WTC11 (cell line): ENCODE results near the gene MREG. TPM values are rescaled to one million over a fixed set of nuclear protein-coding genes. Genes with fewer than 3 reads are reported as not detected.

Experiments used
- ATAC-seq: fragments of 200-7000 bp; cut with Tn5 transposase; 2 replicates; pipeline ENCODE4 v1.10.0; 2021; ENCODE audit warnings: mild to moderate bottlenecking, moderate library complexity
- CTCF ChIA-PET: fragments of 300-600 bp; sonication (Branson Sonifier 250); formaldehyde crosslinking; loops from one replicate; lab custom pipeline; 2021; ENCODE audit warnings: antibody characterized with exemption; lab: Charles Lee
- POLR2A ChIA-PET: fragments of 350-600 bp; sonication (Branson Sonifier 250); formaldehyde crosslinking; loops from one replicate; lab custom pipeline; 2021; ENCODE audit warnings: antibody characterized with exemption; lab: Charles Lee
- DNase-seq: peaks from one replicate; pipeline ENCODE4 v3.0.0; 2021; ENCODE audit warnings: low spot score
- H3K27ac Mint-ChIP-seq: 2 replicates; pipeline ENCODE4 v1.8.0; 2021; ENCODE audit warnings: mixed read lengths
- H3K27me3 Mint-ChIP-seq: 2 replicates; pipeline ENCODE4 v1.8.0; 2021; ENCODE audit warnings: low read depth, mild to moderate bottlenecking, moderate library complexity, mixed read lengths
- H3K36me3 Mint-ChIP-seq: 2 replicates; pipeline ENCODE4 v1.8.0; 2021; ENCODE audit warnings: mixed read lengths
- H3K4me1 Mint-ChIP-seq: 2 replicates; pipeline ENCODE4 v1.8.0; 2022; ENCODE audit warnings: mixed read lengths
- H3K4me3 Mint-ChIP-seq: 2 replicates; pipeline ENCODE4 v1.8.0; 2021; ENCODE audit warnings: mild to moderate bottlenecking, moderate library complexity, mixed read lengths
- H3K9me3 Mint-ChIP-seq: 2 replicates; pipeline ENCODE4 v1.8.0; 2021; ENCODE audit warnings: mixed read lengths
- ATF2 ChIP-seq: sonication (generic); formaldehyde crosslinking; IDR thresholded peaks from 2 replicates; pipeline ENCODE4 v1.8.1; 2022; ENCODE audit warnings: low read depth, missing genetic modification reagents, borderline replicate concordance
- CDX4 ChIP-seq: fragments of 250-450 bp; sonication (Bioruptor Pico); IDR thresholded peaks from 2 replicates; pipeline ENCODE4 v1.9.0; 2021; ENCODE audit warnings: moderate library complexity, mild to moderate bottlenecking, inconsistent platforms, borderline replicate concordance
- CTCF ChIP-seq: fragments of 200-600 bp; IDR thresholded peaks from 2 replicates; pipeline ENCODE4 v1.8.0; 2022; ENCODE audit warnings: antibody characterized with exemption
- E2F1 ChIP-seq: sonication (generic); formaldehyde crosslinking; IDR thresholded peaks from 2 replicates; pipeline ENCODE4 v1.8.0; 2022; ENCODE audit warnings: mild to moderate bottlenecking, missing genetic modification reagents
- FOXK1 ChIP-seq: sonication (generic); formaldehyde crosslinking; IDR thresholded peaks from 2 replicates; pipeline ENCODE4 v1.8.0; 2022; ENCODE audit warnings: mild to moderate bottlenecking, moderate library complexity, missing genetic modification reagents
- FOXP4 ChIP-seq: sonication (generic); formaldehyde crosslinking; IDR thresholded peaks from 2 replicates; pipeline ENCODE4 v1.8.0; 2022; ENCODE audit warnings: mild to moderate bottlenecking, missing genetic modification reagents
- GTF2I ChIP-seq: fragments of 250-450 bp; sonication (Bioruptor Pico); conservative IDR thresholded peaks from 2 replicates; pipeline ENCODE4 v1.4.0; 2021; ENCODE audit warnings: mild to moderate bottlenecking
- HMGA2 ChIP-seq: fragments of 250-450 bp; sonication (Bioruptor Pico); IDR thresholded peaks from 2 replicates; pipeline ENCODE4 v1.4.0; 2021; ENCODE audit warnings: mild to moderate bottlenecking, moderate library complexity
- MAX ChIP-seq: sonication (generic); formaldehyde crosslinking; IDR thresholded peaks from 2 replicates; pipeline ENCODE4 v1.8.0; 2022; ENCODE audit warnings: mild to moderate bottlenecking, missing genetic modification reagents
- MLX ChIP-seq: sonication (generic); formaldehyde crosslinking; IDR thresholded peaks from 2 replicates; pipeline ENCODE4 v1.8.1; 2023; ENCODE audit warnings: mild to moderate bottlenecking, missing genetic modification reagents, moderate library complexity
- MXD4 ChIP-seq: fragments of 250-450 bp; sonication (Bioruptor Pico); IDR thresholded peaks from 2 replicates; pipeline ENCODE4 v1.8.0; 2021; ENCODE audit warnings: mild to moderate bottlenecking, moderate library complexity, borderline replicate concordance
- MYBL2 ChIP-seq: sonication (generic); formaldehyde crosslinking; IDR thresholded peaks from 2 replicates; pipeline ENCODE4 v1.8.1; 2023; ENCODE audit warnings: mild to moderate bottlenecking, moderate library complexity, missing genetic modification reagents
- PRRX2 ChIP-seq: fragments of 250-450 bp; sonication (Bioruptor Pico); IDR thresholded peaks from 2 replicates; pipeline ENCODE4 v1.8.0; 2021; ENCODE audit warnings: mild to moderate bottlenecking
- SMAD3 ChIP-seq: sonication (generic); formaldehyde crosslinking; IDR thresholded peaks from 2 replicates; pipeline ENCODE4 v1.8.0; 2022; ENCODE audit warnings: missing genetic modification reagents, mild to moderate bottlenecking, borderline replicate concordance
- SMAD4 ChIP-seq: sonication (generic); formaldehyde crosslinking; IDR thresholded peaks from 2 replicates; pipeline ENCODE4 v1.8.0; 2022; ENCODE audit warnings: mild to moderate bottlenecking, missing genetic modification reagents
- SOX15 ChIP-seq: fragments of 250-450 bp; sonication (Bioruptor Pico); IDR thresholded peaks from 2 replicates; pipeline ENCODE4 v1.9.0; 2021; ENCODE audit warnings: mild to moderate bottlenecking
- USF1 ChIP-seq: sonication (generic); formaldehyde crosslinking; IDR thresholded peaks from 2 replicates; pipeline ENCODE4 v1.8.0; 2022; ENCODE audit warnings: mild to moderate bottlenecking, missing genetic modification reagents
- ZNF317 ChIP-seq: sonication (generic); formaldehyde crosslinking; IDR thresholded peaks from 2 replicates; pipeline ENCODE4 v1.8.1; 2023; ENCODE audit warnings: low read depth, mild to moderate bottlenecking, moderate library complexity, missing genetic modification reagents, borderline replicate concordance
- total RNA-seq: library from RNA; stranded (reverse); gene quantifications from 3 replicates; pipeline ENCODE4 v1.2.3, GENCODE V29; 2021

The MREG gene
- total RNA-seq, 1 experiment from 2014 or later = 23.8 TPM

- ChIA-PET CTCF (interaction anchor here (0.6 to 1.9 kb wide), 2 partner anchors 33 to 66 kb away, joined by 5 to 6 read pairs; no protein-coding TSS in a partner anchor), POLR2A (no interaction called here)
- no peak overlapping the region for H3K27ac Mint-ChIP-seq
- DNase-seq = no peak
- TF ChIP-seq SOX15 (CRISPR knock-in tag) (no peak), USF1 (CRISPR knock-in tag) (no peak), E2F1 (CRISPR knock-in tag) (no peak), GTF2I (CRISPR knock-in tag) (no peak), FOXK1 (no peak), HMGA2 (no peak), MYBL2 (no peak), CTCF (no peak), CDX4 (CRISPR knock-in tag) (no peak), SMAD4 (CRISPR knock-in tag) (no peak)
- H3K4me3 Mint-ChIP-seq = no peak overlapping the region
- no peaks in the 10 kb centered on the region; the same call in 1 of the 2 replicates for H3K27me3 Mint-ChIP-seq
- no peak for ATAC-seq
- H3K9me3 Mint-ChIP-seq = no peaks in the 10 kb centered on the region; the same call in 1 of the 2 replicates
- peaks cover 22% of the 10 kb centered on the region for H3K4me1 Mint-ChIP-seq
- H3K36me3 Mint-ChIP-seq = peaks cover 4% of the 10 kb centered on the region
These were observed 2.5 kb upstream of the MREG start for GRCh38 chr2:216015722-216016464.

- Mint-ChIP-seq H3K4me3 (no peak overlapping the region), H3K36me3 (peaks cover 4% of the 10 kb centered on the region), H3K4me1 (peaks cover 22% of the 10 kb centered on the region), H3K9me3 (no peaks in the 10 kb centered on the region; the same call in 1 of the 2 replicates), H3K27me3 (no peaks in the 10 kb centered on the region; the same call in 1 of the 2 replicates), H3K27ac (no peak overlapping the region)
- ATAC-seq (no peak), DNase-seq (no peak)
- no peak for TF ChIP-seq ATF2
- no peak for TF ChIP-seq SMAD4 (CRISPR knock-in tag)
- TF ChIP-seq FOXP4 = no peak
- TF ChIP-seq CDX4 (CRISPR knock-in tag) = no peak
- TF ChIP-seq PRRX2 (CRISPR knock-in tag) = no peak
- no peak for TF ChIP-seq MXD4 (CRISPR knock-in tag)
- TF ChIP-seq SMAD3 = no peak
- TF ChIP-seq MLX (CRISPR knock-in tag) = no peak
- TF ChIP-seq MAX (CRISPR knock-in tag) = no peak
- no peak for TF ChIP-seq ZNF317 (CRISPR knock-in tag)
- POLR2A ChIA-PET = no interaction called here
- CTCF ChIA-PET = interaction anchor here (1.9 kb wide), 1 partner anchor 65 kb away, joined by 6 read pairs; no protein-coding TSS in a partner anchor
These were observed 1.6 kb upstream of the MREG start for GRCh38 chr2:216014986-216015385.
